Measurements from ENCODE around the gene PTPRQ.

GRCh38 chr12:80715713-80716249 is 271.7 kb downstream of the PTPRQ start:
- TF ChIP-seq POLR2AphosphoS5 (IDR thresholded peaks at IDR 0.05), result no peak
- no peak for TF ChIP-seq CTCF (IDR thresholded peaks at IDR 0.05)
- no peak for TF ChIP-seq POLR2A (IDR thresholded peaks at IDR 0.05)

All from gastroesophageal sphincter (tissue), 3 donors.